Neuronal stem cell (in vitro differentiated cells): ENCODE measurements around the gene JOSD2.

Experiments used
- DNase-seq: peaks from one replicate; pipeline ENCODE4 v3.0.0-alpha.2; 2013; ENCODE audit warnings: low spot score
- H2AFZ ChIP-seq: one replicate; pipeline ENCODE4 v1.6.1; 2013; ENCODE audit warnings: mild to moderate bottlenecking, low read length, inconsistent platforms
- H2AK5ac ChIP-seq: 2 replicates; pipeline ENCODE4 v1.6.1; 2013; ENCODE audit warnings: low read depth, mild to moderate bottlenecking, inconsistent platforms, low read length, moderate library complexity, mixed read lengths
- H2BK120ac ChIP-seq: 2 replicates; pipeline ENCODE4 v1.6.1; 2013; ENCODE audit warnings: low read depth, mild to moderate bottlenecking, inconsistent platforms, low read length, moderate library complexity, mixed read lengths
- H2BK12ac ChIP-seq: one replicate; pipeline ENCODE4 v1.6.1; 2013; ENCODE audit warnings: low read length, inconsistent platforms
- H2BK15ac ChIP-seq: 2 replicates; pipeline ENCODE4 v1.6.1; 2013; ENCODE audit warnings: mild to moderate bottlenecking, low read length, inconsistent platforms, mixed read lengths
- H2BK5ac ChIP-seq: one replicate; pipeline ENCODE4 v1.6.1; 2013; ENCODE audit warnings: inconsistent platforms, mild to moderate bottlenecking, low read length, moderate library complexity
- H3K14ac ChIP-seq: one replicate; pipeline ENCODE4 v1.6.1; 2013; ENCODE audit warnings: low read length, inconsistent platforms
- H3K18ac ChIP-seq: 2 replicates; pipeline ENCODE4 v1.6.1; 2013; ENCODE audit warnings: low read length, inconsistent platforms
- H3K23ac ChIP-seq: 2 replicates; pipeline ENCODE4 v1.6.1; 2013; ENCODE audit warnings: low read depth, mild to moderate bottlenecking, mixed read lengths, low read length, inconsistent platforms; ENCODE audit not compliant: poor library complexity
- H3K27ac ChIP-seq: replicated peaks from 3 replicates; pipeline ENCODE4 v1.5.1; 2013; ENCODE audit warnings: low read length, inconsistent platforms
- H3K27me3 ChIP-seq, 3 experiments: 2 replicates each; pipeline ENCODE4 v1.6.1; 2013; ENCODE audit warnings: low read length in 3 of 3, mild to moderate bottlenecking in 2 of 3, inconsistent platforms in 1 of 3, low read depth in 1 of 3, mixed read lengths in 1 of 3, moderate library complexity in 1 of 3; ENCODE audit not compliant: control insufficient read depth in 3 of 3, insufficient read depth in 3 of 3
- H3K36me3 ChIP-seq, 2 donors: replicated peaks in 1 of 2; 2 replicates each; pipeline ENCODE4 v1.6.1; 2013; ENCODE audit warnings: low read length in 2 of 2; ENCODE audit not compliant: control insufficient read depth in 2 of 2, insufficient read depth in 2 of 2
- H3K4ac ChIP-seq: 2 replicates; pipeline ENCODE4 v1.6.1; 2013; ENCODE audit warnings: inconsistent platforms, mild to moderate bottlenecking, low read length, moderate library complexity
- H3K4me1 ChIP-seq, 2 donors: 1 replicate in 1 of 2; 2 replicates in 1 of 2; pipeline ENCODE4 v1.6.1; 2013; ENCODE audit warnings: low read length in 2 of 2, low read depth in 1 of 2; ENCODE audit not compliant: control insufficient read depth in 2 of 2, insufficient read depth in 1 of 2
- H3K4me2 ChIP-seq: one replicate; pipeline ENCODE4 v1.6.1; 2013; ENCODE audit warnings: mild to moderate bottlenecking, low read length, inconsistent platforms; ENCODE audit not compliant: insufficient read depth, poor library complexity, severe bottlenecking
- H3K4me3 ChIP-seq, 2 donors: 2 replicates each; pipeline ENCODE4 v1.5.1; 2013; ENCODE audit warnings: low read length in 2 of 2, mild to moderate bottlenecking in 2 of 2, inconsistent platforms in 1 of 2, moderate library complexity in 1 of 2
- H3K79me1 ChIP-seq: one replicate; pipeline ENCODE4 v1.6.1; 2013; ENCODE audit warnings: low read depth, mild to moderate bottlenecking, inconsistent platforms, low read length, moderate library complexity
- H3K9ac ChIP-seq: one replicate; pipeline ENCODE4 v1.6.1; 2013; ENCODE audit warnings: mild to moderate bottlenecking, low read depth, low read length, inconsistent platforms; ENCODE audit not compliant: poor library complexity
- H3K9me3 ChIP-seq, 2 donors: replicated peaks in 1 of 2; 2 replicates each; pipeline versions ENCODE3 to v1.6.1; 2013; ENCODE audit warnings: low read length in 2 of 2, mild to moderate bottlenecking in 2 of 2, inconsistent platforms in 1 of 2, low read depth in 1 of 2, mixed read lengths in 1 of 2, moderate library complexity in 1 of 2; ENCODE audit not compliant: control insufficient read depth in 2 of 2, insufficient read depth in 1 of 2
- H4K8ac ChIP-seq: one replicate; pipeline ENCODE4 v1.6.1; 2013; ENCODE audit warnings: low read depth, mild to moderate bottlenecking, inconsistent platforms, low read length, moderate library complexity
- H4K91ac ChIP-seq: one replicate; pipeline ENCODE4 v1.6.1; 2013; ENCODE audit warnings: low read length, low read depth, mild to moderate bottlenecking, inconsistent platforms; ENCODE audit not compliant: poor library complexity
- WGBS, 2 donors: extraction: QIAGEN DNeasy Blood & Tissue Kit; methylation state at CpG; one replicate each; pipeline ENCODE4 v1.1.7; 2013; ENCODE audit warnings: missing lambda C conversion rate in 2 of 2, mixed read lengths in 1 of 2; ENCODE audit not compliant: insufficient read length in 2 of 2, insufficient replicate concordance in 1 of 2; ENCODE audit errors: extremely low coverage in 2 of 2; 5-methylcytosine and 5-hydroxymethylcytosine counted together

Gene JOSD2

GRCh38 chr19:50497022-50497405 is 14.0 kb downstream of the JOSD2 start:
- no peak overlapping the region for H3K4me3 ChIP-seq
- no CpG with 5 or more reads among the region's 8 CpGs for WGBS, 2 donors
- H3K9me3 ChIP-seq = no peaks in the 10 kb centered on the region
- H3K4me2 ChIP-seq = no peak overlapping the region
- H2BK12ac ChIP-seq = peak overlapping the region; percentile 75
- DNase-seq = no peak
- no peak overlapping the region for H4K8ac ChIP-seq
- H3K14ac ChIP-seq = no peak overlapping the region
- H2AK5ac ChIP-seq = peak overlapping the region; percentile 94
- H3K4ac ChIP-seq = no peak overlapping the region
- peaks cover 0 to 57% (median under 1%) of the 10 kb centered on the region in 3 experiments for H3K27me3 ChIP-seq
- no peak overlapping the region for H2BK5ac ChIP-seq
- no peak overlapping the region for H3K23ac ChIP-seq
- H3K4me1 ChIP-seq = peaks cover 18 to 32% of the 10 kb centered on the region in 2 donors
- H3K18ac ChIP-seq = peak overlapping the region; percentile 33
- H3K27ac ChIP-seq = no peak overlapping the region
- H2BK120ac ChIP-seq = no peak overlapping the region
- H3K9ac ChIP-seq = no peak overlapping the region
- H2BK15ac ChIP-seq = no peak overlapping the region
- H3K79me1 ChIP-seq = peaks cover 3% of the 10 kb centered on the region
- peak overlapping the region; percentile 59 for H4K91ac ChIP-seq
- H3K36me3 ChIP-seq = no peaks in the 10 kb centered on the region
- H2AFZ ChIP-seq = peak overlapping the region; percentile 92

DNA sequence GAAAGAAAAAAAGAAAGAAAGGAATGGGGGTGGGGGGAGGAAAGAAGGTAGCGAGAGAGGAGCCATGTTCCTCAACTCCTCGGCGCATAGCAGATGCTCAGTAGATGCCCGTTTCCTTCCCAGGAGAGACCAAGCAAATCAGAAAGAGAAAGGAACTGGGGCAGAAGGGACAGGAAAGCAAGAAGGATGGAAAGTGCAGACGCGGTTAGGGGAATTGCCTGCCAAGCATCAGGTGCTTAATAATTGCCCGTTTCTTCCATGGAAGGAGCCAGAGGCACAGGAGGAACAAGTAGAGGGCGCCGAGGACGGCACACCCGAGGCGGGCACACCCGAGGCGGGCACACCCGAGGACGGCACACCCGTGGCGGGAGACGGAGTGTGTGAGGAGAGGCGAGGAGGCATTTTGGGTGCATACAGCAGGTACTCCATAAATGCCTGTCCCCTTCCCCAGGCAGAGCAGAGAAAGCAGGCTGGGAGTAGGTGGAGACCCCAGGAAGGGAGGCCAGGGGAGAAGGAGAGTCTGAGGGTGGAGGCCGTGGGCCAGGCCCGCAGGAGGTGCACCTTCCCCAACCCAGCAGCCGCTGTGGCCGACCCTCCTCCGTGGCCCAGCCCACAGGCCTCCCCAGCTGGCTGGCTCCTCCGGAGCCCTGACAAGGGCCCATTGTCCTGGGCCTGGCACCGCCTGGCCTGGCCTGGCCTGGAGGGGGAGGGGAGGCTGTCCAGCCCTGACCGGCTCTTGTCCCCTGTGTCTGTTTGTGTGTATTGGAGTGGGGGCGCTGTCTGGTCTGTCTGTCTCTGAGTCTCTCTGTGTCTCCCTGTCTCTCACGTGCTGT is 14.6 kb downstream of the JOSD2 start:
- Histone ChIP-seq H3K27me3 (peaks cover 0 to 63% (median 6%) of the 10 kb centered on the region in 3 experiments), H3K4me3 (no peak overlapping the region), H4K8ac (no peak overlapping the region), H3K36me3 (no peaks in the 10 kb centered on the region), H3K4me2 (no peak overlapping the region), H3K27ac (no peak overlapping the region), H3K18ac (peak overlapping the region; percentile 85), H2BK5ac (no peak overlapping the region), H4K91ac (no peak overlapping the region), H3K14ac (no peak overlapping the region), H2BK12ac (peak overlapping the region; percentile 82), H3K4me1 (peaks cover 21 to 31% of the 10 kb centered on the region in 2 donors), H3K79me1 (peaks cover 3% of the 10 kb centered on the region), H2AFZ (peak overlapping the region; percentile 92), H2AK5ac (peak overlapping the region; percentile 94), H3K23ac (no peak overlapping the region), H2BK120ac (no peak overlapping the region), H3K9ac (peak overlapping the region; percentile 63), H2BK15ac (no peak overlapping the region), H3K9me3 (no peaks in the 10 kb centered on the region), H3K4ac (no peak overlapping the region)
- WGBS, 2 donors = no CpG with 5 or more reads among the region's 30 CpGs
- DNase-seq = no peak

GRCh38 chr19:50495020-50495531 is 15.9 kb downstream of the JOSD2 start:
- no peak overlapping the region for H3K9ac ChIP-seq
- peaks cover 0 to 69% (median 6%) of the 10 kb centered on the region in 3 experiments for H3K27me3 ChIP-seq
- no peak for DNase-seq

More at GRCh38 chr19:50495020-50495531, 15.9 kb downstream of the JOSD2 start:
- WGBS, 2 donors = no CpG with 5 or more reads among the region's 5 CpGs
- H3K4ac ChIP-seq = no peak overlapping the region
- peaks cover 2 to 7% of the 10 kb centered on the region in 2 donors for H3K9me3 ChIP-seq
- no peak overlapping the region for H2AFZ ChIP-seq
- H3K4me1 ChIP-seq = peaks cover 22 to 27% of the 10 kb centered on the region in 2 donors
- H2BK5ac ChIP-seq = no peak overlapping the region
- H4K8ac ChIP-seq = no peak overlapping the region
- H3K4me3 ChIP-seq = no peak overlapping the region
- H3K79me1 ChIP-seq = no peaks in the 10 kb centered on the region
- H2BK15ac ChIP-seq = no peak overlapping the region
- H3K36me3 ChIP-seq = no peaks in the 10 kb centered on the region
- H3K27ac ChIP-seq = no peak overlapping the region
- no peak overlapping the region for H2BK120ac ChIP-seq
- no peak overlapping the region for H3K14ac ChIP-seq
- no peak overlapping the region for H3K18ac ChIP-seq
- H2AK5ac ChIP-seq = peak overlapping the region; percentile 3
- no peak overlapping the region for H3K4me2 ChIP-seq
- H2BK12ac ChIP-seq = no peak overlapping the region
- H4K91ac ChIP-seq = no peak overlapping the region
- no peak overlapping the region for H3K23ac ChIP-seq
